Osteocyte (in vitro differentiated cells): ENCODE measurements around the gene CANT1. TPM values are rescaled to one million over a fixed set of nuclear protein-coding genes. Genes with fewer than 3 reads are reported as not detected.
A peak's percentile ranks its signal among the peaks of the same experiment; 100 is the strongest.
"Not testable (repeated sequence)": the region's sequence is repeated elsewhere in the genome, so short reads cannot be mapped to it uniquely, and the experiment has no call there.

Experiments
- DNase-seq: peaks from one replicate; pipeline ENCODE4 v3.0.0; 2021; ENCODE audit warnings: mixed read lengths; ENCODE audit not compliant: unreplicated experiment; ENCODE audit errors: extremely low spot score
- H3K27ac Mint-ChIP-seq: one replicate; pipeline ENCODE4 v1.8.0; 2021; ENCODE audit warnings: mild to moderate bottlenecking, mixed read lengths; ENCODE audit not compliant: unreplicated experiment
- H3K27me3 Mint-ChIP-seq: one replicate; pipeline ENCODE4 v1.8.0; 2021; ENCODE audit warnings: mixed read lengths; ENCODE audit not compliant: unreplicated experiment
- H3K36me3 Mint-ChIP-seq: one replicate; pipeline ENCODE4 v1.8.0; 2021; ENCODE audit warnings: mixed read lengths; ENCODE audit not compliant: unreplicated experiment
- H3K4me1 Mint-ChIP-seq: one replicate; pipeline ENCODE4 v1.8.0; 2021; ENCODE audit warnings: mixed read lengths; ENCODE audit not compliant: unreplicated experiment
- H3K4me3 Mint-ChIP-seq: one replicate; pipeline ENCODE4 v1.8.0; 2021; ENCODE audit warnings: mild to moderate bottlenecking, moderate library complexity, mixed read lengths; ENCODE audit not compliant: unreplicated experiment
- H3K9me3 Mint-ChIP-seq: one replicate; pipeline ENCODE4 v1.8.0; 2021; ENCODE audit warnings: mixed read lengths; ENCODE audit not compliant: unreplicated experiment
- total RNA-seq: library from RNA; stranded (reverse); gene quantifications from 2 replicates; pipeline ENCODE4 v1.2.1, GENCODE V29; 2021
- TF ChIP-seq, protein P1 (sequence below): fragments of 200-600 bp; sonication (generic); IDR thresholded peaks from 2 replicates; pipeline ENCODE4 v1.5.0; 2021; ENCODE audit warnings: antibody characterized with exemption, mild to moderate bottlenecking, moderate library complexity

Gene CANT1
- total RNA-seq, 1 donor from 2014 or later = 62.3 TPM

- H3K27me3 Mint-ChIP-seq = peaks cover 2% of the 10 kb centered on the region
- peak overlapping the region; percentile 92 for H3K4me3 Mint-ChIP-seq
- peaks cover 9% of the 10 kb centered on the region for H3K36me3 Mint-ChIP-seq
- H3K27ac Mint-ChIP-seq = peak overlapping the region; percentile 31
- TF ChIP-seq, protein P1, sequence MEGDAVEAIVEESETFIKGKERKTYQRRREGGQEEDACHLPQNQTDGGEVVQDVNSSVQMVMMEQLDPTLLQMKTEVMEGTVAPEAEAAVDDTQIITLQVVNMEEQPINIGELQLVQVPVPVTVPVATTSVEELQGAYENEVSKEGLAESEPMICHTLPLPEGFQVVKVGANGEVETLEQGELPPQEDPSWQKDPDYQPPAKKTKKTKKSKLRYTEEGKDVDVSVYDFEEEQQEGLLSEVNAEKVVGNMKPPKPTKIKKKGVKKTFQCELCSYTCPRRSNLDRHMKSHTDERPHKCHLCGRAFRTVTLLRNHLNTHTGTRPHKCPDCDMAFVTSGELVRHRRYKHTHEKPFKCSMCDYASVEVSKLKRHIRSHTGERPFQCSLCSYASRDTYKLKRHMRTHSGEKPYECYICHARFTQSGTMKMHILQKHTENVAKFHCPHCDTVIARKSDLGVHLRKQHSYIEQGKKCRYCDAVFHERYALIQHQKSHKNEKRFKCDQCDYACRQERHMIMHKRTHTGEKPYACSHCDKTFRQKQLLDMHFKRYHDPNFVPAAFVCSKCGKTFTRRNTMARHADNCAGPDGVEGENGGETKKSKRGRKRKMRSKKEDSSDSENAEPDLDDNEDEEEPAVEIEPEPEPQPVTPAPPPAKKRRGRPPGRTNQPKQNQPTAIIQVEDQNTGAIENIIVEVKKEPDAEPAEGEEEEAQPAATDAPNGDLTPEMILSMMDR = no peak
- H3K4me1 Mint-ChIP-seq = peaks cover 67% of the 10 kb centered on the region
- DNase-seq = no peak
- no peaks in the 10 kb centered on the region for H3K9me3 Mint-ChIP-seq
Observed at GRCh38 chr17:79023180-79023705, 13.7 kb upstream of the CANT1 start.

DNA sequence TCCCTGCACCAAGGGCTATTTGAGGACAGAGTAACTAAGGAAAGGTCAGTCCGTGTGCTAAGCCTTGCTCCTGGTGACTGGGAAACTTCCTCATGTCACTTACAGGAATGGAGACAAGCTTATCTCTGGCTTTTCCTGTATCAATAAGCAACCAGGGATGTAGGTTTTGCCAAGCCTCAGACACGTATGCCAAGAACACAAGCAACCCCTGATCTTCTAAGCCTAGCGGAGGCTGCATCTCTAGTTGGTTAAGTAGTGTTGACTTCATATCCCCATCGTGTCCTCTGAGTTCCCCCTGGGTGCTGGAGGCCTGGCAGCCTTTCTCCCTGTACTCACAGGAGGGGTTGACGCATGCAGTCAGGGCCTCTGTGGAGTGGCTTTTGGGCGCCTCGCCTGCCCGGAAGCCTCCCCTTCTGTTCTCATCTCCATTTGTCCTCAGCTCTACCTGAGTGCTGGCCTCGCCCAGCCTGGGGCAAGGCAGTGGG lies 13.0 kb upstream of the CANT1 start:
- DNase-seq = no peak
- H3K4me1 Mint-ChIP-seq = peaks cover 60% of the 10 kb centered on the region
- H3K27ac Mint-ChIP-seq = no peak overlapping the region
- H3K36me3 Mint-ChIP-seq = peaks cover 9% of the 10 kb centered on the region
- H3K4me3 Mint-ChIP-seq = no peak overlapping the region
- no peaks in the 10 kb centered on the region for H3K9me3 Mint-ChIP-seq
- TF ChIP-seq, protein P1 = no peak
- H3K27me3 Mint-ChIP-seq = peaks cover 2% of the 10 kb centered on the region

DNA sequence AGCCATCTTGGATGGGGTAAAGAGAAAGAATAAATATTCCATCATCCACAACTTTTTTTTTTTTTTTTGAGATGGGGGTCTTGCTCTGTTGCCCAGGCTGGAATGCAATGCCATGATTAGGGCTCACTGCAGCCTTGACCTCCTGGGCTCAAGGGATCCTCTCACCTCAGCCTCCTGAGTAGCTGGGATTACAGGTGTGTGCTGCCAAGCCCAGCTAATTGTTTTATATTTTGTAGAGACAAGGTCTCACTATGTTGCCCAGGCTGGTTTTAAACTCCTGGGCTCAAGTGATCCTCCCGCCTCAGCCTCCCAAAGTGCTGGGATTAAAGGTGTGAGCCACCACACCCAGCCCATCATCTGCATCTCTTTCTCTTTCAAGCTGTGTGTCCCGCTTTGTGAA lies 12.4 kb upstream of the CANT1 start:
- H3K9me3 Mint-ChIP-seq, H3K27me3 Mint-ChIP-seq, H3K36me3 Mint-ChIP-seq, DNase-seq, H3K27ac Mint-ChIP-seq, H3K4me3 Mint-ChIP-seq: not testable (repeated sequence)
- H3K4me1 Mint-ChIP-seq = peaks cover 54% of the 10 kb centered on the region

DNA sequence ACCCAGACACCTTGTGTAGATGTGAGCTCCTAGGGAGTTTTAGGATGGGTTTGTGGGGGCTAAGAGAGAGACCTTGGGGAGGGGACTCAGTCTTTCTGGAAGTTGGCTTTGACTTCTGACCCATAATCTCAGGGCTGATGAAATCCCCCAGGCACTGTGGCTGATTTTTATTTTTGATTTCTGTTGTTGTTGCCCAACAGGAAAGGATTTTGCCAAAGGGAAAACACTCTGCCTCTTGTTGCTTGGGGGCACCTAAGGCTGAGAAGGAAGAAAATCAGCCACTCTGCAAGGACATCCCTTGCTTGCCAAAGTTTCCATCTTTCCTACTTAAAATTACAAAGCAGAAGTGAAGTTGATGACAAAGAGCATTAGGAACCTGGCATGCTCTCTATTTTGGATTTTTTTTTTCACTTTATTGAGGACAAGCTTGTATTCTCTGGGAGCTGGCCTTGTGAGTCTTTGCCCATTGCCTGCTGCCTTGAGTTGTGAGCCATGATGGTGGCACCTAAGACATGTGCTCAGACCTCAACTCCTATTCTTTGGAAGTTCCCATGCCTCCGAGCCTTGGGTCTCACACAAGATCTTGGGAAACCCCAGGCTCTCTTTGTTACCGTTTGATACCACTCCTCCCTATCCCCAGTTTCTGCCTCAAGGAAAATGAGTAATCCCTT lies 11.2 kb upstream of the CANT1 start:
- Mint-ChIP-seq H3K27me3 (peaks cover 2% of the 10 kb centered on the region), H3K4me3 (no peak overlapping the region), H3K4me1 (peaks cover 43% of the 10 kb centered on the region), H3K9me3 (no peaks in the 10 kb centered on the region), H3K27ac (peak overlapping the region; percentile 62), H3K36me3 (peaks cover 5% of the 10 kb centered on the region)
- TF ChIP-seq, protein P1 = no peak
- no peak for DNase-seq

GRCh38 chr17:79019632-79020584 lies 10.3 kb upstream of the CANT1 start:
- no peaks in the 10 kb centered on the region for H3K9me3 Mint-ChIP-seq
- H3K27ac Mint-ChIP-seq = peak overlapping the region; percentile 62
- DNase-seq = no peak

More at GRCh38 chr17:79019632-79020584, 10.3 kb upstream of the CANT1 start:
- no peaks in the 10 kb centered on the region for H3K36me3 Mint-ChIP-seq
- H3K4me3 Mint-ChIP-seq = no peak overlapping the region
- H3K4me1 Mint-ChIP-seq = peaks cover 36% of the 10 kb centered on the region
- TF ChIP-seq, protein P1 = peak; percentile 86
- peaks cover 2% of the 10 kb centered on the region for H3K27me3 Mint-ChIP-seq
